ENCODE data around the gene MATN1. TPM values are rescaled to one million over a fixed set of nuclear protein-coding genes. Genes with fewer than 3 reads are reported as not detected.

Gene MATN1
- total RNA-seq, 1 donor from 2014 or later = not detected

- TF ChIP-seq CTCF (conservative IDR thresholded peaks at IDR 0.05; ENCODE audit: low read depth, low read length) = no peak
- no peak for DNase-seq (ENCODE audit: low read depth)
- no peak overlapping the region for H3K4me3 ChIP-seq (ENCODE audit: low read depth, low read length)
These were observed 29.6 kb downstream of the MATN1 start for GRCh38 chr1:30693822-30694221.

GRCh38 chr1:30693366-30693765 is 30.0 kb downstream of the MATN1 start:
- no peak for DNase-seq (ENCODE audit: low read depth)
- H3K4me3 ChIP-seq (ENCODE audit: low read depth, low read length) = no peak overlapping the region
- no peak for TF ChIP-seq CTCF (conservative IDR thresholded peaks at IDR 0.05; ENCODE audit: low read depth, low read length)

GRCh38 chr1:30692948-30693301 is 30.5 kb downstream of the MATN1 start:
- H3K4me3 ChIP-seq (ENCODE audit: low read depth, low read length) = no peak overlapping the region
- DNase-seq (ENCODE audit: low read depth) = no peak
- TF ChIP-seq CTCF (conservative IDR thresholded peaks at IDR 0.05; ENCODE audit: low read depth, low read length) = no peak

- no peak for DNase-seq (ENCODE audit: low read depth)
- no peak overlapping the region for H3K4me3 ChIP-seq (ENCODE audit: low read depth, low read length)
- no peak for TF ChIP-seq CTCF (conservative IDR thresholded peaks at IDR 0.05; ENCODE audit: low read depth, low read length)
These were observed 31.0 kb downstream of the MATN1 start for GRCh38 chr1:30692201-30692947.

GRCh38 chr1:30691480-30691879 is 31.9 kb downstream of the MATN1 start:
- TF ChIP-seq CTCF (conservative IDR thresholded peaks at IDR 0.05; ENCODE audit: low read depth, low read length) = no peak
- H3K4me3 ChIP-seq (ENCODE audit: low read depth, low read length) = no peak overlapping the region

GRCh38 chr1:30689901-30690645 is 33.3 kb downstream of the MATN1 start:
- TF ChIP-seq CTCF (conservative IDR thresholded peaks at IDR 0.05; ENCODE audit: low read depth, low read length) = no peak
- H3K4me3 ChIP-seq (ENCODE audit: low read depth, low read length) = no peak overlapping the region
- no peak for DNase-seq (ENCODE audit: low read depth)

More at GRCh38 chr1:30691480-30691879, 31.9 kb downstream of the MATN1 start:
- no peak for DNase-seq (ENCODE audit: low read depth)

Measured in epithelial cell of proximal tubule (primary cell).